ENCODE results near the gene NDUFA13. TPM values are rescaled to one million over a fixed set of nuclear protein-coding genes. Genes with fewer than 3 reads are reported as not detected.

Gene NDUFA13
- polyA plus RNA-seq, 1 of the 3 experiments (the other 2 are of a cell fraction), result 1,828 TPM

- TF ChIP-seq, protein P1, sequence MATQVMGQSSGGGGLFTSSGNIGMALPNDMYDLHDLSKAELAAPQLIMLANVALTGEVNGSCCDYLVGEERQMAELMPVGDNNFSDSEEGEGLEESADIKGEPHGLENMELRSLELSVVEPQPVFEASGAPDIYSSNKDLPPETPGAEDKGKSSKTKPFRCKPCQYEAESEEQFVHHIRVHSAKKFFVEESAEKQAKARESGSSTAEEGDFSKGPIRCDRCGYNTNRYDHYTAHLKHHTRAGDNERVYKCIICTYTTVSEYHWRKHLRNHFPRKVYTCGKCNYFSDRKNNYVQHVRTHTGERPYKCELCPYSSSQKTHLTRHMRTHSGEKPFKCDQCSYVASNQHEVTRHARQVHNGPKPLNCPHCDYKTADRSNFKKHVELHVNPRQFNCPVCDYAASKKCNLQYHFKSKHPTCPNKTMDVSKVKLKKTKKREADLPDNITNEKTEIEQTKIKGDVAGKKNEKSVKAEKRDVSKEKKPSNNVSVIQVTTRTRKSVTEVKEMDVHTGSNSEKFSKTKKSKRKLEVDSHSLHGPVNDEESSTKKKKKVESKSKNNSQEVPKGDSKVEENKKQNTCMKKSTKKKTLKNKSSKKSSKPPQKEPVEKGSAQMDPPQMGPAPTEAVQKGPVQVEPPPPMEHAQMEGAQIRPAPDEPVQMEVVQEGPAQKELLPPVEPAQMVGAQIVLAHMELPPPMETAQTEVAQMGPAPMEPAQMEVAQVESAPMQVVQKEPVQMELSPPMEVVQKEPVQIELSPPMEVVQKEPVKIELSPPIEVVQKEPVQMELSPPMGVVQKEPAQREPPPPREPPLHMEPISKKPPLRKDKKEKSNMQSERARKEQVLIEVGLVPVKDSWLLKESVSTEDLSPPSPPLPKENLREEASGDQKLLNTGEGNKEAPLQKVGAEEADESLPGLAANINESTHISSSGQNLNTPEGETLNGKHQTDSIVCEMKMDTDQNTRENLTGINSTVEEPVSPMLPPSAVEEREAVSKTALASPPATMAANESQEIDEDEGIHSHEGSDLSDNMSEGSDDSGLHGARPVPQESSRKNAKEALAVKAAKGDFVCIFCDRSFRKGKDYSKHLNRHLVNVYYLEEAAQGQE (IDR thresholded peaks at IDR 0.05; ENCODE audit: low read depth, low read length), result no peak
- TF ChIP-seq POLR2AphosphoS5 (IDR thresholded peaks at IDR 0.05; ENCODE audit: low read depth, low read length), result no peak
Measured at GRCh38 chr19:19545707-19546106, 29.7 kb downstream of the NDUFA13 start (continued).

- no peaks in the 10 kb centered on the region for H3K27me3 ChIP-seq (ENCODE audit: insufficient read depth)
- no peak overlapping the region for H3K4me2 ChIP-seq
- peak; percentile 74 for DNase-seq
- H3K36me3 ChIP-seq (replicated peaks in 1 of 2; ENCODE audit: control insufficient read depth in 1 of 2, insufficient read depth in 2 of 2, low read length in 1 of 2), result no peaks in the 10 kb centered on the region
- no peak overlapping the region for H2AFZ ChIP-seq (ENCODE audit: low read depth)
- no peak overlapping the region for H3K27ac ChIP-seq (ENCODE audit: low read depth in 2 of 2, low read length in 1 of 2)
- WGBS (ENCODE audit: low lambda C conversion rate), result 73% methylated on average over 10 of the region's 19 CpGs
- no peak overlapping the region for H3K9ac ChIP-seq
- ChIA-PET CTCF (interaction anchor here (0.9 to 15.7 kb wide), 6 partner anchors 8 to 97 kb away, joined by 3 to 258 read pairs (median 6); partner anchors contain the start of genes CILP2, GMIP and YJEFN3), POLR2A (no interaction called here)
- TF ChIP-seq MXI1 (IDR thresholded peaks at IDR 0.05; ENCODE audit: low read depth, low read length) (peak; percentile 38; the same call in 1 of the 2 replicates), CTCF (IDR thresholded peaks at IDR 0.05) (no peak)
- TF ChIP-seq, protein P2, sequence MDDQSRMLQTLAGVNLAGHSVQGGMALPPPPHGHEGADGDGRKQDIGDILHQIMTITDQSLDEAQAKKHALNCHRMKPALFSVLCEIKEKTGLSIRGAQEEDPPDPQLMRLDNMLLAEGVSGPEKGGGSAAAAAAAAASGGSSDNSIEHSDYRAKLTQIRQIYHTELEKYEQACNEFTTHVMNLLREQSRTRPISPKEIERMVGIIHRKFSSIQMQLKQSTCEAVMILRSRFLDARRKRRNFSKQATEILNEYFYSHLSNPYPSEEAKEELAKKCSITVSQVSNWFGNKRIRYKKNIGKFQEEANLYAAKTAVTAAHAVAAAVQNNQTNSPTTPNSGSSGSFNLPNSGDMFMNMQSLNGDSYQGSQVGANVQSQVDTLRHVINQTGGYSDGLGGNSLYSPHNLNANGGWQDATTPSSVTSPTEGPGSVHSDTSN (IDR thresholded peaks at IDR 0.05), result no peak
- H3K9me2 ChIP-seq, result no peaks in the 10 kb centered on the region
- no peaks in the 10 kb centered on the region for H3K9me3 ChIP-seq
- peaks cover 0 to 16% of the 10 kb centered on the region in 2 experiments; a peak in 1 of 4 replicates for H3K4me1 ChIP-seq (ENCODE audit: control insufficient read depth in 1 of 2, insufficient read depth in 2 of 2, low read depth in 1 of 2, low read length in 1 of 2)
- no peak overlapping the region for H3K4me3 ChIP-seq (ENCODE audit: low read depth in 2 of 2, low read length in 1 of 2)
- H3K79me2 ChIP-seq (ENCODE audit: insufficient read depth), result no peaks in the 10 kb centered on the region
- no peaks in the 10 kb centered on the region for H4K20me1 ChIP-seq (ENCODE audit: insufficient read depth)
- no peaks in the 10 kb centered on the region for H3F3A ChIP-seq (replicated peaks; ENCODE audit: insufficient read depth)
Measured at GRCh38 chr19:19546751-19547162, 30.7 kb downstream of the NDUFA13 start.

GRCh38 chr19:19547674-19548336 is 31.8 kb downstream of the NDUFA13 start:
- H3K4me3 ChIP-seq (ENCODE audit: low read depth in 2 of 2, low read length in 1 of 2), result no peak overlapping the region
- ChIA-PET CTCF (interaction anchor here (0.6 to 15.7 kb wide), 5 partner anchors 8 to 782 kb away, joined by 3 to 258 read pairs (median 5); partner anchors contain the start of genes CILP2, GMIP and YJEFN3), POLR2A (interaction anchor here (0.6 to 0.7 kb wide), 2 partner anchors 215 to 559 kb away, joined by 3 to 4 read pairs; no protein-coding TSS in a partner anchor)
- no peaks in the 10 kb centered on the region for H3K27me3 ChIP-seq (ENCODE audit: insufficient read depth)
- H3K36me3 ChIP-seq (replicated peaks in 1 of 2; ENCODE audit: control insufficient read depth in 1 of 2, insufficient read depth in 2 of 2, low read length in 1 of 2), result no peaks in the 10 kb centered on the region
- no peaks in the 10 kb centered on the region for H3K9me2 ChIP-seq
- DNase-seq, result no peak
- peaks cover 0 to 13% of the 10 kb centered on the region in 2 experiments; a peak in 1 of 4 replicates for H3K4me1 ChIP-seq (ENCODE audit: control insufficient read depth in 1 of 2, insufficient read depth in 2 of 2, low read depth in 1 of 2, low read length in 1 of 2)
- no peak overlapping the region for H3K4me2 ChIP-seq
- H2AFZ ChIP-seq (ENCODE audit: low read depth), result no peak overlapping the region
- no peaks in the 10 kb centered on the region for H3K9me3 ChIP-seq
- H4K20me1 ChIP-seq (ENCODE audit: insufficient read depth), result no peaks in the 10 kb centered on the region
- no peak overlapping the region for H3K9ac ChIP-seq
- no peak overlapping the region for H3K27ac ChIP-seq (ENCODE audit: low read depth in 2 of 2, low read length in 1 of 2)
- H3F3A ChIP-seq (replicated peaks; ENCODE audit: insufficient read depth), result no peaks in the 10 kb centered on the region
- 87% methylated on average over 5 of the region's 15 CpGs for WGBS (ENCODE audit: low lambda C conversion rate)
- H3K79me2 ChIP-seq (ENCODE audit: insufficient read depth), result no peaks in the 10 kb centered on the region
- no peak for TF ChIP-seq RAD21 (IDR thresholded peaks at IDR 0.05; ENCODE audit: low read length)
- TF ChIP-seq EP300 (IDR thresholded peaks at IDR 0.05; ENCODE audit: borderline replicate concordance in 1 of 2, low read depth in 1 of 2, low read length in 1 of 2), result no peak
- TF ChIP-seq, protein P3, sequence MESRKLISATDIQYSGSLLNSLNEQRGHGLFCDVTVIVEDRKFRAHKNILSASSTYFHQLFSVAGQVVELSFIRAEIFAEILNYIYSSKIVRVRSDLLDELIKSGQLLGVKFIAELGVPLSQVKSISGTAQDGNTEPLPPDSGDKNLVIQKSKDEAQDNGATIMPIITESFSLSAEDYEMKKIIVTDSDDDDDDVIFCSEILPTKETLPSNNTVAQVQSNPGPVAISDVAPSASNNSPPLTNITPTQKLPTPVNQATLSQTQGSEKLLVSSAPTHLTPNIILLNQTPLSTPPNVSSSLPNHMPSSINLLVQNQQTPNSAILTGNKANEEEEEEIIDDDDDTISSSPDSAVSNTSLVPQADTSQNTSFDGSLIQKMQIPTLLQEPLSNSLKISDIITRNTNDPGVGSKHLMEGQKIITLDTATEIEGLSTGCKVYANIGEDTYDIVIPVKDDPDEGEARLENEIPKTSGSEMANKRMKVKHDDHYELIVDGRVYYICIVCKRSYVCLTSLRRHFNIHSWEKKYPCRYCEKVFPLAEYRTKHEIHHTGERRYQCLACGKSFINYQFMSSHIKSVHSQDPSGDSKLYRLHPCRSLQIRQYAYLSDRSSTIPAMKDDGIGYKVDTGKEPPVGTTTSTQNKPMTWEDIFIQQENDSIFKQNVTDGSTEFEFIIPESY (IDR thresholded peaks at IDR 0.05; ENCODE audit: borderline replicate concordance, low read depth), result no peak
- no peak for TF ChIP-seq TEAD4 (IDR thresholded peaks at IDR 0.05; ENCODE audit: borderline replicate concordance, insufficient read depth)
- TF ChIP-seq SMC3 (IDR thresholded peaks at IDR 0.05; ENCODE audit: low read depth, low read length), result no peak
- no peak for TF ChIP-seq ELF1 (IDR thresholded peaks at IDR 0.05)
- TF ChIP-seq, protein P2 (IDR thresholded peaks at IDR 0.05), result no peak
- TF ChIP-seq YY1 (IDR thresholded peaks at IDR 0.05; ENCODE audit: low read depth), result no peak
- TF ChIP-seq RFX5 (IDR thresholded peaks at IDR 0.05; ENCODE audit: low read length), result no peak
- TF ChIP-seq NRF1 (IDR thresholded peaks at IDR 0.05; ENCODE audit: low read depth, low read length), result no peak

Measured in SK-N-SH (cell line).